GM12878 (cell line): ENCODE measurements around the gene SLC30A7. TPM values are rescaled to one million over a fixed set of nuclear protein-coding genes. Genes with fewer than 3 reads are reported as not detected.
"Not testable (repeated sequence)": the region's sequence is repeated elsewhere in the genome, so short reads cannot be mapped to it uniquely, and the experiment has no call there.

ENCODE experiments used
- ATAC-seq: fragments of 200-7000 bp; cut with Tn5 transposase; 3 replicates; pipeline ENCODE4 v1.9.1; 2020; ENCODE audit warnings: mild to moderate bottlenecking, moderate library complexity
- BruUV-seq: library from RNA; stranded (reverse); fragments of 400-500 nt; replicated peaks from 2 replicates; lab custom pipeline; 2021; lab: Mats Ljungman, UMichigan
- CTCF ChIA-PET: fragments of 300-600 bp; sonication (Branson Sonifier 250); formaldehyde crosslinking; extraction: SDS; loops from one replicate; lab custom pipeline; 2021; ENCODE audit warnings: inconsistent platforms; lab: Yijun Ruan, JAX
- POLR2A ChIA-PET: fragments of 350-600 bp; formaldehyde crosslinking; extraction: SDS; loops from one replicate; lab custom pipeline; 2021; ENCODE audit warnings: inconsistent platforms; lab: Charles Lee
- RAD21 ChIA-PET: fragments of 300-600 bp; sonication (Branson Sonifier 250); formaldehyde crosslinking; loops from one replicate; lab custom pipeline; 2023; ENCODE audit warnings: antibody characterized with exemption; ENCODE audit not compliant: unreplicated experiment; lab: Charles Lee
- SMC1A ChIA-PET: fragments of 300-600 bp; sonication (Branson Sonifier 250); formaldehyde crosslinking; loops from one replicate; lab custom pipeline; 2023; ENCODE audit not compliant: unreplicated experiment, uncharacterized antibody; lab: Charles Lee
- DNase-seq: peaks from one replicate; pipeline ENCODE4 v3.0.0-alpha.2; 2011; ENCODE audit warnings: low read depth, low spot score
- FAIRE-seq: peaks from 3 replicates; lab custom pipeline; 2011; peaks lifted over from hg19 to GRCh38; lab: Jason Lieb, UNC
- H2AFZ ChIP-seq: 2 replicates; pipeline ENCODE4 v1.6.0; 2011; ENCODE audit warnings: low read depth, low read length, control low read depth; ENCODE audit not compliant: control insufficient read depth
- H3K27ac ChIP-seq: 2 replicates; pipeline ENCODE4 v1.5.1; 2011; ENCODE audit warnings: control low read depth; ENCODE audit not compliant: control insufficient read depth, insufficient read depth
- H3K27me3 ChIP-seq, 2 experiments: replicated peaks in 1 of 2; 2 replicates each; pipeline versions ENCODE4 v1.6.0 to v1.6.1; 2011; ENCODE audit warnings: low read length in 1 of 2; ENCODE audit not compliant: control insufficient read depth in 2 of 2, insufficient read depth in 2 of 2
- H3K36me3 ChIP-seq, 2 experiments: 2 replicates each; pipeline ENCODE4 v1.5.1; 2011; ENCODE audit warnings: low read length in 1 of 2; ENCODE audit not compliant: control insufficient read depth in 2 of 2, insufficient read depth in 2 of 2
- H3K4me1 ChIP-seq: 2 replicates; pipeline ENCODE4 v1.6.1; 2011; ENCODE audit warnings: mild to moderate bottlenecking, low read length, moderate library complexity, mixed read lengths; ENCODE audit not compliant: control insufficient read depth, insufficient read depth
- H3K4me2 ChIP-seq: 2 replicates; pipeline ENCODE4 v1.6.0; 2011; ENCODE audit warnings: control low read depth; ENCODE audit not compliant: control insufficient read depth, insufficient read depth
- H3K4me3 ChIP-seq: fragments of 200-600 bp; sonication (generic); 2 replicates; pipeline ENCODE4 v1.5.1; 2016
- H3K79me2 ChIP-seq: 2 replicates; pipeline ENCODE4 v1.6.0; 2011; ENCODE audit warnings: low read length; ENCODE audit not compliant: control insufficient read depth, insufficient read depth
- H3K9ac ChIP-seq: 2 replicates; pipeline ENCODE4 v1.8.0; 2011; ENCODE audit warnings: low read length, control low read depth, mixed read lengths; ENCODE audit not compliant: control insufficient read depth, insufficient read depth
- H3K9me3 ChIP-seq: replicated peaks from 3 replicates; pipeline ENCODE4 v1.5.1; 2011; ENCODE audit warnings: mild to moderate bottlenecking, low read length; ENCODE audit not compliant: control insufficient read depth, insufficient read depth
- H4K20me1 ChIP-seq: 2 replicates; pipeline ENCODE4 v1.6.0; 2011; ENCODE audit not compliant: control insufficient read depth, insufficient read depth
- CBFB ChIP-seq: IDR thresholded peaks from 2 replicates; pipeline ENCODE4 v1.6.1; 2016; ENCODE audit warnings: antibody characterized with exemption, low read depth
- MYB ChIP-seq: fragments of 150-350 bp; IDR thresholded peaks from 2 replicates; pipeline ENCODE4 v1.6.1; 2014; ENCODE audit warnings: mild to moderate bottlenecking, low read depth, low read length, borderline replicate concordance
- SREBF1 ChIP-seq: IDR thresholded peaks from 2 replicates; pipeline ENCODE4 v1.6.1; 2012; ENCODE audit warnings: mild to moderate bottlenecking, low read length
- TCF12 ChIP-seq: IDR thresholded peaks from 2 replicates; pipeline ENCODE4 v1.6.1; 2011; ENCODE audit warnings: low read depth, mild to moderate bottlenecking, low read length
- TCF7 ChIP-seq: IDR thresholded peaks from 2 replicates; pipeline ENCODE4 v1.6.1; 2014; ENCODE audit warnings: antibody characterized with exemption, borderline replicate concordance
- WGBS: methylation state at CpG from one replicate; pipeline ENCODE4 v1.1.6; 2016; ENCODE audit warnings: low lambda C conversion rate; ENCODE audit not compliant: insufficient replicate concordance, insufficient coverage; ENCODE audit errors: missing lambda C conversion rate; 5-methylcytosine and 5-hydroxymethylcytosine counted together
- in situ Hi-C: fragments of 300-500 bp; cut with MboI; formaldehyde crosslinking; loops from 9 replicates; pipeline ENCODE4 v1.14.3; 2018; ENCODE audit warnings: mixed read lengths
- intact Hi-C: fragments of 100-400 bp; cut with micrococcal nuclease; formaldehyde crosslinking; loops from one replicate; pipeline ENCODE4 v1.14.2; 2022; ENCODE audit not compliant: unreplicated experiment
- polyA plus RNA-seq, 11 experiments: library from polyadenylated mRNA; depleted of rRNA in 4 of 11; unstranded in 6 of 11; stranded (reverse) in 5 of 11; fragments of >200 nt; fragmentation: Nextera tagmentation in 4 of 11; fragmentation: Illumina TruSeq in 1 of 11; extraction: Ambion mirVana in 4 of 11; extraction: Trizol in 1 of 11; gene quantifications; 1 replicate in 1 of 11; 2 replicates in 10 of 11; pipeline versions ENCODE4 v1.2.1 to v1.2.3, GENCODE V29; 2011 to 2016; ENCODE audit warnings: inconsistent platforms in 2 of 11, missing spikeins in 2 of 11, low read depth in 1 of 11
- total RNA-seq, 4 experiments: library from RNA; depleted of rRNA in 3 of 4; stranded (reverse); fragments of >200 nt in 3 of 4; fragmentation: Illumina TruSeq in 1 of 4; extraction: Trizol in 1 of 4; gene quantifications; 2 replicates each; pipeline versions ENCODE4 v1.2.1 to v1.2.3, GENCODE V29; 2013 to 2021
- TF ChIP-seq, protein P1 (sequence below): fragments of 450-650 bp; IDR thresholded peaks from 2 replicates; pipeline ENCODE4 v1.6.1; 2016; ENCODE audit warnings: mild to moderate bottlenecking
- TF ChIP-seq, protein P2 (sequence below): fragments of 450-650 bp; formaldehyde crosslinking; IDR thresholded peaks from 2 replicates; pipeline ENCODE4 v1.4.0; 2022; ENCODE audit warnings: mild to moderate bottlenecking, moderate library complexity

SLC30A7 gene
- total and polyA plus RNA-seq, 10 of the 15 experiments (the other 5 are each of a cell fraction or from before 2014, with no cell fraction given) = 4.4 to 23.3 (median 16.9) TPM

DNA sequence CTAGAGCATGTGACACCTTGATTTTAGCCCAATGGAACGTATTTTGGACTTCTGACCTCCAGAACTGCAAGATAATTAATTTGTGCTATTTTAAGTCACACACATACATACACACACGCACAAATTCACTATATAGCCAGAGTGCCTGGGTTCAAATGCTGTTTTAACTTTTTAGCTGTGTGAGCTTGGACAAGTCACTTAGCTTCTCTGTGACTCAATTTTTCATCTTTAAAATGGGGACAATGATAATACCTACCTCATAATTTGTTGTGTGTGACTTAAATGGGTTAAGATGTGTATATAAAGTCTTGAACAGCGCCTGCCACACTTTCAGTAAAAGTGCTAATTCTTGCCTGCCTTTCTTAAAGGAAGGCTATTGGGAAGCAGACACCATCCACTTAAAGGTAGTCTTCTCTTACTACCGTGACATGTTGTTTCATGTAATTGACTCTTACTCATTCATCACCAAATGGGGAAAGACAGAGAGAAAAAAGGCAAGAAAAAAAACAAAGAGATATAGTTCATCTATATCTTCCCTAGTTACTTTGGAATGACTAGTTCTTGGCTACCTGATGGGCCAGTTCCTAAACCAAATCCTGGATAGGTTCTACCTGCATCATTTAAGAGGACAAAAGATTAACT is 56.3 kb downstream of the SLC30A7 start:
- SMC1A ChIA-PET = interaction anchor here (0.8 kb wide), 1 partner anchor 68 kb away, joined by 3 read pairs; no protein-coding TSS in a partner anchor
- CTCF ChIA-PET = no interaction called here
- RAD21 ChIA-PET = no interaction called here
- Histone ChIP-seq H3K4me2 (no peak overlapping the region), H3K9me3 (peaks cover 4% of the 10 kb centered on the region; the same call in 2 of the 3 replicates), H3K27ac (no peak overlapping the region), H3K79me2 (no peaks in the 10 kb centered on the region), H3K4me1 (peaks cover 10% of the 10 kb centered on the region), H3K36me3 (peaks cover 3 to 16% of the 10 kb centered on the region in 2 experiments; a peak in 3 of 4 replicates), H3K9ac (no peak overlapping the region), H3K4me3 (no peak overlapping the region), H3K27me3 (no peaks in the 10 kb centered on the region), H2AFZ (no peak overlapping the region), H4K20me1 (no peaks in the 10 kb centered on the region)
- FAIRE-seq (no peak), DNase-seq (no peak), ATAC-seq (no peak)
- 98% methylated on average over 4 of the region's 4 CpGs for WGBS
- POLR2A ChIA-PET = no interaction called here
- intact Hi-C loops (no loop called here), in situ Hi-C loops (no loop called here)
- no TSS peak for BruUV-seq
- no peak for TF ChIP-seq TCF7
- TF ChIP-seq, protein P1, sequence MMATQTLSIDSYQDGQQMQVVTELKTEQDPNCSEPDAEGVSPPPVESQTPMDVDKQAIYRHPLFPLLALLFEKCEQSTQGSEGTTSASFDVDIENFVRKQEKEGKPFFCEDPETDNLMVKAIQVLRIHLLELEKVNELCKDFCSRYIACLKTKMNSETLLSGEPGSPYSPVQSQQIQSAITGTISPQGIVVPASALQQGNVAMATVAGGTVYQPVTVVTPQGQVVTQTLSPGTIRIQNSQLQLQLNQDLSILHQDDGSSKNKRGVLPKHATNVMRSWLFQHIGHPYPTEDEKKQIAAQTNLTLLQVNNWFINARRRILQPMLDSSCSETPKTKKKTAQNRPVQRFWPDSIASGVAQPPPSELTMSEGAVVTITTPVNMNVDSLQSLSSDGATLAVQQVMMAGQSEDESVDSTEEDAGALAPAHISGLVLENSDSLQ = no peak
- no peak for TF ChIP-seq SREBF1
- no peak for TF ChIP-seq TCF12
- TF ChIP-seq CBFB = no peak
- TF ChIP-seq, protein P2, sequence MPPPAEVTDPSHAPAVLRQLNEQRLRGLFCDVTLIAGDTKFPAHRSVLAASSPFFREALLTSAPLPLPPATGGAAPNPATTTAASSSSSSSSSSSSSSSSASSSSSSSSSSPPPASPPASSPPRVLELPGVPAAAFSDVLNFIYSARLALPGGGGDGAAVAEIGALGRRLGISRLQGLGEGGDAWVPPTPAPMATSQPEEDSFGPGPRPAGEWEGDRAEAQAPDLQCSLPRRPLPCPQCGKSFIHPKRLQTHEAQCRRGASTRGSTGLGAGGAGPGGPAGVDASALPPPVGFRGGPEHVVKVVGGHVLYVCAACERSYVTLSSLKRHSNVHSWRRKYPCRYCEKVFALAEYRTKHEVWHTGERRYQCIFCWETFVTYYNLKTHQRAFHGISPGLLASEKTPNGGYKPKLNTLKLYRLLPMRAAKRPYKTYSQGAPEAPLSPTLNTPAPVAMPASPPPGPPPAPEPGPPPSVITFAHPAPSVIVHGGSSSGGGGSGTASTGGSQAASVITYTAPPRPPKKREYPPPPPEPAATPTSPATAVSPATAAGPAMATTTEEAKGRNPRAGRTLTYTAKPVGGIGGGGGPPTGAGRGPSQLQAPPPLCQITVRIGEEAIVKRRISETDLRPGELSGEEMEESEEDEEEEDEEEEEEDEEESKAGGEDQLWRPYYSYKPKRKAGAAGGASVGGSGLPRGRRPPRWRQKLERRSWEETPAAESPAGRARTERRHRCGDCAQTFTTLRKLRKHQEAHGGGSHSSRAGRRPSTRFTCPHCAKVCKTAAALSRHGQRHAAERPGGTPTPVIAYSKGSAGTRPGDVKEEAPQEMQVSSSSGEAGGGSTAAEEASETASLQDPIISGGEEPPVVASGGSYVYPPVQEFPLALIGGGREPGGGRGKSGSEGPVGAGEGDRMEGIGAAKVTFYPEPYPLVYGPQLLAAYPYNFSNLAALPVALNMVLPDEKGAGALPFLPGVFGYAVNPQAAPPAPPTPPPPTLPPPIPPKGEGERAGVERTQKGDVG (CRISPR knock-in tag) = no peak
- no peak for TF ChIP-seq MYB

DNA sequence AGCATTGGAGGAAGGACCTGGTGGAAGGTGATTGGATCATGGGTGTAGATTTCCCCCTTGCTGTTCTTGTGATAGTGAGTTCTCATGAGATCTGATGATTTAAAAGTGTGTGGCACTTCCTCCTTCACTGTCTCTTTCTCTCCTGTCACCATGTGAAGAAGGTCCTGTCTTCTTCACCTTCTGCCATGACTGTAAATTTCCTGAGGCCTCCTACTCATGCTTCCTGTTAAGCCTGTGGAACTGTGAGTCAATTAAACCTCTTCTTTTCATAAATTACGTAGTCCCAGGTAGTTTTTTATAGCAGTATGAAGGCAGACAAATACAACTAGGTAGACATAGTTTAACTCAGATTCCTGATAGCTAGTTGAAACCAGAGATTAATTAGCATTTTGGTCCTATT is 57.1 kb downstream of the SLC30A7 start:
- SMC1A ChIA-PET = interaction anchor here (0.8 to 1.3 kb wide), 3 partner anchors 10 to 308 kb away, joined by 3 to 4 read pairs (median 3); no protein-coding TSS in a partner anchor
- BruUV-seq, ATAC-seq, H3K9ac ChIP-seq, H3K4me3 ChIP-seq, in situ Hi-C loops, DNase-seq, POLR2A ChIA-PET, intact Hi-C loops, H3K9me3 ChIP-seq, H3K4me1 ChIP-seq, H3K27ac ChIP-seq, FAIRE-seq, RAD21 ChIA-PET, H4K20me1 ChIP-seq, H2AFZ ChIP-seq, H3K27me3 ChIP-seq, H3K79me2 ChIP-seq, H3K4me2 ChIP-seq: not testable (repeated sequence)
- peaks cover 3 to 16% of the 10 kb centered on the region in 2 experiments; a peak in 3 of 4 replicates for H3K36me3 ChIP-seq
- WGBS = 89% methylated on average over 1 of the region's 1 CpG
- CTCF ChIA-PET = interaction anchor here (1.1 kb wide), 1 partner anchor 336 kb away, joined by 6 read pairs; no protein-coding TSS in a partner anchor
